Caki2 (cell line): Measurements from ENCODE around the gene OTC. TPM values are rescaled to one million over a fixed set of nuclear protein-coding genes. Genes with fewer than 3 reads are reported as not detected.

Experiments
- DNase-seq: peaks from one replicate; pipeline ENCODE4 v3.0.0-alpha.2; 2015; ENCODE audit warnings: low read depth
- in situ Hi-C: cut with HindIII; loops from 2 replicates; pipeline ENCODE4 v1.10.0; 2016; ENCODE audit warnings: low sequenced_read_pairs, low pct_unique_long_range_greater_than_20kb, mixed read lengths
- total RNA-seq: library from RNA; depleted of rRNA; stranded (reverse); fragments of >200 nt; shearing (Covaris generic); gene quantifications from 2 replicates; pipeline ENCODE4 v1.2.3, GENCODE V29; 2014; ENCODE audit warnings: low replicate concordance; rRNA removed

Gene OTC
- total RNA-seq, 1 experiment from 2014 or later: not detected

GRCh38 chrX:38435130-38435529 is 82.7 kb downstream of the OTC start:
- in situ Hi-C loops: no loop called here
- DNase-seq: no peak

GRCh38 chrX:38437093-38437492 is 84.7 kb downstream of the OTC start:
- in situ Hi-C loops: no loop called here
- no peak for DNase-seq

GRCh38 chrX:38438321-38438720 is 85.9 kb downstream of the OTC start:
- DNase-seq: no peak
- in situ Hi-C loops: no loop called here

- in situ Hi-C loops: no loop called here
- DNase-seq: no peak
Observed at GRCh38 chrX:38452603-38453002, 100.2 kb downstream of the OTC start.

- no peak for DNase-seq
- in situ Hi-C loops: no loop called here
Observed at GRCh38 chrX:38458071-38458470, 105.7 kb downstream of the OTC start.

- no peak for DNase-seq
- in situ Hi-C loops: no loop called here
Observed at GRCh38 chrX:38462257-38462656, 109.9 kb downstream of the OTC start.

- in situ Hi-C loops: no loop called here
- no peak for DNase-seq
Observed at GRCh38 chrX:38465686-38466085, 113.3 kb downstream of the OTC start.

- in situ Hi-C loops: no loop called here
- DNase-seq: no peak
Observed at GRCh38 chrX:38468563-38469157, 116.3 kb downstream of the OTC start.

Other genes with a start within 250 kb of the OTC start
- gene SRPX, start 131.7 kb upstream of the OTC start, total RNA-seq: 7.1 and 22.4 TPM in 2 replicates
- gene RPGR, start 25.1 kb upstream of the OTC start, total RNA-seq: 5.0 TPM in 1 of 2 replicates, not detected in the other
- 0.17 TPM in 1 of 2 replicates, not detected in the other for gene TSPAN7, start 208.9 kb downstream of the OTC start, total RNA-seq